K562 (cell line): ENCODE measurements around the gene NAT14. TPM values are rescaled to one million over a fixed set of nuclear protein-coding genes. Genes with fewer than 3 reads are reported as not detected.

Experiments used
- CEBPG ChIP-seq, 3 experiments: fragments of 200-800 bp in 1 of 3; sonication (Bioruptor generic) in 1 of 3; sonication (generic) in 1 of 3; formaldehyde crosslinking in 1 of 3; IDR thresholded peaks in 2 of 3; conservative IDR thresholded peaks in 1 of 3; 2 replicates each; pipeline versions ENCODE4 v1.6.1 to v1.8.0; 2016 to 2022; ENCODE audit warnings: missing compliant biosample characterization in 2 of 3, missing genetic modification characterization in 2 of 3, mild to moderate bottlenecking in 1 of 3, missing genetic modification reagents in 1 of 3
- EHMT2 ChIP-seq: fragments of 450-650 bp; IDR thresholded peaks from 2 replicates; pipeline ENCODE4 v1.6.1; 2018; ENCODE audit warnings: antibody characterized with exemption
- ETV1 ChIP-seq: fragments of 450-650 bp; conservative IDR thresholded peaks from 2 replicates; pipeline ENCODE4 v1.6.1; 2016; ENCODE audit warnings: missing genetic modification characterization, control low read depth, low read depth, missing compliant biosample characterization
- ETV5 ChIP-seq: sonication (generic); formaldehyde crosslinking; IDR thresholded peaks from 2 replicates; pipeline ENCODE4 v1.4.0; 2020; ENCODE audit warnings: low read depth, mild to moderate bottlenecking, missing genetic modification reagents
- MEIS2 ChIP-seq: fragments of 450-650 bp; IDR thresholded peaks from 2 replicates; pipeline ENCODE4 v1.6.1; 2014; ENCODE audit warnings: mild to moderate bottlenecking; ENCODE audit not compliant: partially characterized antibody
- MIER1 ChIP-seq: fragments of 450-650 bp; IDR thresholded peaks from 2 replicates; pipeline ENCODE4 v1.6.1; 2016; ENCODE audit warnings: antibody characterized with exemption, mild to moderate bottlenecking, low read depth
- NONO ChIP-seq, 2 experiments: fragments of 200-400 bp in 1 of 2; fragments of 450-650 bp in 1 of 2; formaldehyde crosslinking in 1 of 2; IDR thresholded peaks; 2 replicates each; pipeline ENCODE4 v1.6.1; 2017; ENCODE audit warnings: low read depth in 2 of 2, mild to moderate bottlenecking in 2 of 2, moderate library complexity in 2 of 2, low read length in 1 of 2
- PBX2 ChIP-seq, 2 experiments: IDR thresholded peaks in 1 of 2; conservative IDR thresholded peaks in 1 of 2; 2 replicates each; pipeline ENCODE4 v1.6.1; 2016; ENCODE audit warnings: low read depth in 2 of 2, mild to moderate bottlenecking in 1 of 2, missing compliant biosample characterization in 1 of 2, missing genetic modification characterization in 1 of 2, moderate library complexity in 1 of 2
- SRSF1 ChIP-seq: fragments of 200-400 bp; formaldehyde crosslinking; IDR thresholded peaks from 2 replicates; pipeline ENCODE4 v1.6.1; 2017; ENCODE audit warnings: mild to moderate bottlenecking, low read depth, low read length, moderate library complexity
- SUPT5H ChIP-seq: fragments of 450-650 bp; IDR thresholded peaks from 2 replicates; pipeline ENCODE4 v1.6.1; 2016
- polyA plus RNA-seq, 8 experiments: library from polyadenylated mRNA; depleted of rRNA in 4 of 8; stranded (reverse) in 5 of 8; unstranded in 3 of 8; fragments of >200 nt; fragmentation: Nextera tagmentation in 2 of 8; fragmentation: Illumina TruSeq in 1 of 8; extraction: Ambion mirVana in 2 of 8; extraction: Trizol in 1 of 8; gene quantifications; 2 replicates each; pipeline versions ENCODE4 v1.2.1 to v1.2.3, GENCODE V29; 2011 to 2014; ENCODE audit warnings: inconsistent platforms in 1 of 8, missing spikeins in 1 of 8
- total RNA-seq, 7 experiments: library from RNA; depleted of rRNA in 6 of 7; stranded (reverse); fragments of >200 nt in 6 of 7; fragmentation: Illumina TruSeq in 2 of 7; extraction: Trizol in 2 of 7; gene quantifications; 2 replicates each; pipeline versions ENCODE4 v1.2.1 to v1.2.3, GENCODE V29; 2011 to 2021; ENCODE audit warnings: low replicate concordance in 1 of 7
- TF ChIP-seq, protein P1 (sequence below), 2 experiments: fragments of 450-650 bp in 1 of 2; sonication (generic) in 1 of 2; formaldehyde crosslinking in 1 of 2; IDR thresholded peaks; 2 replicates each; pipeline versions ENCODE4 v1.7.1 to v1.9.0; 2016 to 2022; ENCODE audit warnings: inconsistent platforms in 1 of 2, mild to moderate bottlenecking in 1 of 2, missing genetic modification reagents in 1 of 2
- TF ChIP-seq, protein P2 (sequence below): fragments of 450-650 bp; formaldehyde crosslinking; IDR thresholded peaks from 2 replicates; pipeline ENCODE4 v1.4.0; 2022; ENCODE audit warnings: missing genetic modification characterization

Gene NAT14
- total and polyA plus RNA-seq, 9 of the 15 experiments (the other 6 are each of a cell fraction or from before 2014, with no cell fraction given) = 2.4 to 77.0 (median 26.7) TPM

DNA sequence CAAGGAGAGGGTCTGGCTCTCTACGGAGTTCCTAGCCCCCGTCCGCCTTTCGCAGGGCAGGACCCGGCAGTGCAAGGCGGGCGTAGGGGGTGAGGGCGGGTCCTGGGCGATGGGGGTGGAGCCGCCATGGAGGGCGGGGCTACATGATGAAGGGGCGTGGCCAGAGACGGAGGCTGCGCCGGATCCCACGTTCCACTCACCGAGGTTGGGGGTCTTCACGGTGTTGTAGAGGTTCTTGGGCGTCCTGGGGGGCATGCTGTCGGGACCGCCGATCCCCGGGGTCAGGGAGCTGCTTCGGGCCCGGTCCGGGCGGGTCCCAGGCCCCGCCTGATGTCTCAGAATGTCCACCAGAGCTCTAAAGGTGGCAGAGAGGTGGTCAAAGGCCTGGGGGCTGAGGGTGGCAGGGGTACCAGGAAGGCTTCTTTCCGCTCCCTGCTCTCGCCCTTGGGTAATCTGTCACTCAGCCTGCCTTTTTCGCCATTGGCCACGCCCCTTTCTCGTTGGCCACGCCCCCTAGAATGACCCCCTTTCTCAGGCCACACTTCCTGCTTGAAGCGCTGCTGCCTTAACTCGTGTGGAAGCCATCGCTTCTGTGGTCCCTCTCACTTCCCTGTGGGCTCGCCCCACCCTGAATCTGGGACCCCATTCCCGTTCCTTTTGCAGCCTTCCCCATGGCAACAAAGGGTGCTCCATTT is 44.4 kb upstream of the NAT14 start (continued):
- TF ChIP-seq, protein P1, sequence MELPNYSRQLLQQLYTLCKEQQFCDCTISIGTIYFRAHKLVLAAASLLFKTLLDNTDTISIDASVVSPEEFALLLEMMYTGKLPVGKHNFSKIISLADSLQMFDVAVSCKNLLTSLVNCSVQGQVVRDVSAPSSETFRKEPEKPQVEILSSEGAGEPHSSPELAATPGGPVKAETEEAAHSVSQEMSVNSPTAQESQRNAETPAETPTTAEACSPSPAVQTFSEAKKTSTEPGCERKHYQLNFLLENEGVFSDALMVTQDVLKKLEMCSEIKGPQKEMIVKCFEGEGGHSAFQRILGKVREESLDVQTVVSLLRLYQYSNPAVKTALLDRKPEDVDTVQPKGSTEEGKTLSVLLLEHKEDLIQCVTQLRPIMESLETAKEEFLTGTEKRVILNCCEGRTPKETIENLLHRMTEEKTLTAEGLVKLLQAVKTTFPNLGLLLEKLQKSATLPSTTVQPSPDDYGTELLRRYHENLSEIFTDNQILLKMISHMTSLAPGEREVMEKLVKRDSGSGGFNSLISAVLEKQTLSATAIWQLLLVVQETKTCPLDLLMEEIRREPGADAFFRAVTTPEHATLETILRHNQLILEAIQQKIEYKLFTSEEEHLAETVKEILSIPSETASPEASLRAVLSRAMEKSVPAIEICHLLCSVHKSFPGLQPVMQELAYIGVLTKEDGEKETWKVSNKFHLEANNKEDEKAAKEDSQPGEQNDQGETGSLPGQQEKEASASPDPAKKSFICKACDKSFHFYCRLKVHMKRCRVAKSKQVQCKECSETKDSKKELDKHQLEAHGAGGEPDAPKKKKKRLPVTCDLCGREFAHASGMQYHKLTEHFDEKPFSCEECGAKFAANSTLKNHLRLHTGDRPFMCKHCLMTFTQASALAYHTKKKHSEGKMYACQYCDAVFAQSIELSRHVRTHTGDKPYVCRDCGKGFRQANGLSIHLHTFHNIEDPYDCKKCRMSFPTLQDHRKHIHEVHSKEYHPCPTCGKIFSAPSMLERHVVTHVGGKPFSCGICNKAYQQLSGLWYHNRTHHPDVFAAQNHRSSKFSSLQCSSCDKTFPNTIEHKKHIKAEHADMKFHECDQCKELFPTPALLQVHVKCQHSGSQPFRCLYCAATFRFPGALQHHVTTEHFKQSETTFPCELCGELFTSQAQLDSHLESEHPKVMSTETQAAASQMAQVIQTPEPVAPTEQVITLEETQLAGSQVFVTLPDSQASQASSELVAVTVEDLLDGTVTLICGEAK (IDR thresholded peaks at IDR 0.05) = peak; percentile 46; the same call in 1 of the 2 replicates
- TF ChIP-seq, protein P1 (CRISPR knock-in tag; IDR thresholded peaks at IDR 0.05) = no peak
- TF ChIP-seq MIER1 (0 out of 2 replicates have a peak, but pooled peaks have one; percentile 14), EHMT2 (no peak), MEIS2 (peak; percentile 60), ETV1 (tag) (no peak; the same call in 1 of the 2 replicates), SRSF1 (0 out of 2 replicates have a peak, but pooled peaks have one; percentile 73), SUPT5H (peak; percentile 67; the same call in 1 of the 2 replicates), ETV5 (no peak), NONO (IDR thresholded peaks at IDR 0.05; ENCODE audit: low read depth in 2 of 2, low read length in 1 of 2) (no peak), CEBPG (CRISPR knock-in tag; IDR thresholded peaks at IDR 0.05) (0 out of 2 replicates have a peak, but pooled peaks have one; percentile 33), CEBPG (tag; conservative IDR thresholded peaks at IDR 0.05 in 1 of 2, IDR thresholded peaks at IDR 0.05 in 1 of 2) (no peak), PBX2 (CRISPR knock-in tag; IDR thresholded peaks at IDR 0.05; ENCODE audit: low read depth) (peak; percentile 67), PBX2 (tag; conservative IDR thresholded peaks at IDR 0.05; ENCODE audit: low read depth) (peak; percentile 70)
- TF ChIP-seq, protein P2, sequence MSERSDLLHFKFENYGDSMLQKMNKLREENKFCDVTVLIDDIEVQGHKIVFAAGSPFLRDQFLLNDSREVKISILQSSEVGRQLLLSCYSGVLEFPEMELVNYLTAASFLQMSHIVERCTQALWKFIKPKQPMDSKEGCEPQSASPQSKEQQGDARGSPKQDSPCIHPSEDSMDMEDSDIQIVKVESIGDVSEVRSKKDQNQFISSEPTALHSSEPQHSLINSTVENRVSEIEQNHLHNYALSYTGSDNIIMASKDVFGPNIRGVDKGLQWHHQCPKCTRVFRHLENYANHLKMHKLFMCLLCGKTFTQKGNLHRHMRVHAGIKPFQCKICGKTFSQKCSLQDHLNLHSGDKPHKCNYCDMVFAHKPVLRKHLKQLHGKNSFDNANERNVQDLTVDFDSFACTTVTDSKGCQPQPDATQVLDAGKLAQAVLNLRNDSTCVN (CRISPR knock-in tag) = no peak
